Karpas-422 (cell line): ENCODE results near the gene PGBD4. TPM values are rescaled to one million over a fixed set of nuclear protein-coding genes. Genes with fewer than 3 reads are reported as not detected.
A peak's percentile ranks its signal among the peaks of the same experiment; 100 is the strongest.

Experiments
- DNase-seq: peaks from one replicate; pipeline ENCODE4 v3.0.0-alpha.2; 2015
- H2AFZ ChIP-seq: fragments of 200-600 bp; sonication (generic); 2 replicates; pipeline ENCODE4 v1.6.1; 2014; ENCODE audit warnings: antibody characterized with exemption, low read length, mixed read lengths
- H3K27ac ChIP-seq: fragments of 200-600 bp; sonication (generic); 2 replicates; pipeline ENCODE4 v1.5.1; 2014; ENCODE audit warnings: mild to moderate bottlenecking, low read length, moderate library complexity
- H3K27me3 ChIP-seq: fragments of 200-600 bp; sonication (generic); 2 replicates; pipeline ENCODE4 v1.6.1; 2014; ENCODE audit warnings: low read length, mixed read lengths
- H3K36me3 ChIP-seq: fragments of 200-600 bp; sonication (generic); 2 replicates; pipeline ENCODE4 v1.6.1; 2014; ENCODE audit warnings: low read length, mixed read lengths; ENCODE audit not compliant: insufficient read depth
- H3K4me1 ChIP-seq: fragments of 200-600 bp; sonication (generic); 2 replicates; pipeline ENCODE4 v1.6.1; 2014; ENCODE audit warnings: mild to moderate bottlenecking, low read length, mixed read lengths
- H3K4me2 ChIP-seq: fragments of 200-600 bp; sonication (generic); 2 replicates; pipeline ENCODE4 v1.6.1; 2014; ENCODE audit warnings: low read length, low read depth, mild to moderate bottlenecking; ENCODE audit not compliant: poor library complexity, severe bottlenecking
- H3K4me3 ChIP-seq: fragments of 200-600 bp; sonication (generic); 2 replicates; pipeline ENCODE4 v1.5.1; 2014; ENCODE audit warnings: mild to moderate bottlenecking, antibody characterized with exemption, low read length, mixed read lengths
- H3K79me2 ChIP-seq: fragments of 200-600 bp; sonication (generic); 2 replicates; pipeline ENCODE4 v1.6.1; 2014; ENCODE audit warnings: mild to moderate bottlenecking, low read length, mixed read lengths
- H3K9ac ChIP-seq: fragments of 200-600 bp; sonication (generic); 2 replicates; pipeline ENCODE4 v1.6.0; 2014; ENCODE audit warnings: low read length
- H3K9me2 ChIP-seq: fragments of 200-600 bp; sonication (generic), shearing (Covaris generic); replicated peaks from 2 replicates; pipeline ENCODE4 v1.6.0; 2014; ENCODE audit warnings: mild to moderate bottlenecking, low read length, moderate library complexity; ENCODE audit not compliant: insufficient read depth
- H3K9me3 ChIP-seq: fragments of 300-700, 200-600 bp; sonication (generic); 2 replicates; pipeline ENCODE4 v1.6.1; 2014; ENCODE audit warnings: low read length, mixed read lengths
- H4K20me1 ChIP-seq: fragments of 200-600 bp; sonication (generic); 2 replicates; pipeline ENCODE4 v1.6.1; 2014; ENCODE audit warnings: mild to moderate bottlenecking, antibody characterized with exemption, low read length, low read depth; ENCODE audit not compliant: insufficient read depth
- total RNA-seq: library from RNA; depleted of rRNA; stranded (reverse); fragments of >200 nt; shearing (Covaris generic); gene quantifications from 2 replicates; pipeline ENCODE4 v1.2.3, GENCODE V29; 2014; ENCODE audit warnings: low replicate concordance; rRNA removed

The PGBD4 gene
- 5.2 and 6.4 TPM in 2 replicates for total RNA-seq

GRCh38 chr15:34101366-34102174, at the start of gene PGBD4, which contains the start of gene EMC7:
PGBD4 (plus strand) TSS chr15:34102083; CDS start chr15:34102532, 449 bp downstream.
EMC7 (minus strand) TSS chr15:34101862; CDS start chr15:34101839, 23 bp downstream.
- H3K4me1 ChIP-seq, result peaks cover 27% of the 10 kb centered on the region
- H3K4me2 ChIP-seq, result peak within 1 kb of the TSS; percentile 95
- H3K36me3 ChIP-seq, result no peaks in the 10 kb centered on the region
- H3K27ac ChIP-seq, result peak within 1 kb of the TSS; percentile 61; the same call in 1 of the 2 replicates
- peak within 1 kb of the TSS; percentile 87 for H3K9ac ChIP-seq
- H4K20me1 ChIP-seq, result no peaks in the 10 kb centered on the region
- H3K27me3 ChIP-seq, result no peaks in the 10 kb centered on the region
- H2AFZ ChIP-seq, result peak within 1 kb of the TSS; percentile 57
- no peaks in the 10 kb centered on the region for H3K9me2 ChIP-seq
- DNase-seq, result peak; percentile 99
- H3K9me3 ChIP-seq, result no peaks in the 10 kb centered on the region
- H3K4me3 ChIP-seq, result peak within 1 kb of the TSS; percentile 83
- peaks cover 70% of the 10 kb centered on the region for H3K79me2 ChIP-seq

- H3K9me3 ChIP-seq, result no peaks in the 10 kb centered on the region; the same call in 1 of the 2 replicates
- no peak overlapping the region for H3K4me3 ChIP-seq
- no peak overlapping the region for H3K27ac ChIP-seq
- no peak for DNase-seq
- no peaks in the 10 kb centered on the region; the same call in 1 of the 2 replicates for H3K36me3 ChIP-seq
- no peaks in the 10 kb centered on the region for H3K4me1 ChIP-seq
- no peaks in the 10 kb centered on the region for H3K79me2 ChIP-seq
- no peaks in the 10 kb centered on the region for H4K20me1 ChIP-seq
- H3K4me2 ChIP-seq, result no peak overlapping the region
- H2AFZ ChIP-seq, result no peak overlapping the region
- no peaks in the 10 kb centered on the region for H3K9me2 ChIP-seq
- H3K9ac ChIP-seq, result no peak overlapping the region
- H3K27me3 ChIP-seq, result no peaks in the 10 kb centered on the region
These were observed 47.7 kb upstream of the PGBD4 start for GRCh38 chr15:34054081-34054707.

- no peak overlapping the region for H2AFZ ChIP-seq
- no peaks in the 10 kb centered on the region for H3K79me2 ChIP-seq
- H4K20me1 ChIP-seq, result no peaks in the 10 kb centered on the region
- H3K27ac ChIP-seq, result no peak overlapping the region
- no peaks in the 10 kb centered on the region; the same call in 1 of the 2 replicates for H3K9me3 ChIP-seq
- no peak overlapping the region for H3K9ac ChIP-seq
- no peaks in the 10 kb centered on the region for H3K36me3 ChIP-seq
- H3K9me2 ChIP-seq, result no peaks in the 10 kb centered on the region
- H3K27me3 ChIP-seq, result no peaks in the 10 kb centered on the region
- no peaks in the 10 kb centered on the region for H3K4me1 ChIP-seq
- H3K4me3 ChIP-seq, result no peak overlapping the region
- no peak overlapping the region for H3K4me2 ChIP-seq
- no peak for DNase-seq
These were observed 45.9 kb upstream of the PGBD4 start for GRCh38 chr15:34055868-34056595.

- Histone ChIP-seq H3K4me1 (peaks cover 4% of the 10 kb centered on the region; the same call in 1 of the 2 replicates), H3K79me2 (no peaks in the 10 kb centered on the region), H2AFZ (no peak overlapping the region), H3K9ac (no peak overlapping the region), H3K4me3 (no peak overlapping the region), H3K36me3 (no peaks in the 10 kb centered on the region), H4K20me1 (no peaks in the 10 kb centered on the region), H3K27ac (no peak overlapping the region), H3K9me2 (no peaks in the 10 kb centered on the region), H3K4me2 (no peak overlapping the region), H3K27me3 (no peaks in the 10 kb centered on the region), H3K9me3 (no peaks in the 10 kb centered on the region)
- no peak for DNase-seq
These were observed 45.0 kb upstream of the PGBD4 start for GRCh38 chr15:34056911-34057310.

GRCh38 chr15:34059476-34059875, 42.4 kb upstream of the PGBD4 start:
- H3K4me1 ChIP-seq, result peaks cover 4% of the 10 kb centered on the region; the same call in 1 of the 2 replicates
- no peak overlapping the region for H3K4me3 ChIP-seq
- H3K9ac ChIP-seq, result no peak overlapping the region
- H3K36me3 ChIP-seq, result no peaks in the 10 kb centered on the region
- no peaks in the 10 kb centered on the region for H3K27me3 ChIP-seq
- H3K27ac ChIP-seq, result no peak overlapping the region
- H3K4me2 ChIP-seq, result no peak overlapping the region
- H2AFZ ChIP-seq, result no peak overlapping the region
- no peaks in the 10 kb centered on the region for H4K20me1 ChIP-seq
- H3K9me2 ChIP-seq, result no peaks in the 10 kb centered on the region
- no peak for DNase-seq
- no peaks in the 10 kb centered on the region for H3K9me3 ChIP-seq
- no peaks in the 10 kb centered on the region for H3K79me2 ChIP-seq

GRCh38 chr15:34059946-34060345, 41.9 kb upstream of the PGBD4 start:
- no peaks in the 10 kb centered on the region for H3K79me2 ChIP-seq
- H3K27ac ChIP-seq, result no peak overlapping the region
- no peak overlapping the region for H3K9ac ChIP-seq
- no peaks in the 10 kb centered on the region for H3K9me2 ChIP-seq
- H3K4me3 ChIP-seq, result no peak overlapping the region
- no peaks in the 10 kb centered on the region for H4K20me1 ChIP-seq
- H3K27me3 ChIP-seq, result no peaks in the 10 kb centered on the region
- DNase-seq, result no peak
- no peaks in the 10 kb centered on the region for H3K36me3 ChIP-seq
- no peaks in the 10 kb centered on the region for H3K9me3 ChIP-seq
- no peak overlapping the region for H2AFZ ChIP-seq
- H3K4me1 ChIP-seq, result peaks cover 4% of the 10 kb centered on the region; the same call in 1 of the 2 replicates
- H3K4me2 ChIP-seq, result no peak overlapping the region

GRCh38 chr15:34064438-34064837, 37.4 kb upstream of the PGBD4 start:
- Histone ChIP-seq H3K79me2 (no peaks in the 10 kb centered on the region), H3K9ac (no peak overlapping the region), H3K9me2 (no peaks in the 10 kb centered on the region), H3K4me1 (peaks cover 4% of the 10 kb centered on the region; the same call in 1 of the 2 replicates), H3K4me3 (no peak overlapping the region), H2AFZ (no peak overlapping the region), H3K36me3 (no peaks in the 10 kb centered on the region), H3K9me3 (no peaks in the 10 kb centered on the region), H3K4me2 (no peak overlapping the region), H3K27ac (no peak overlapping the region), H4K20me1 (no peaks in the 10 kb centered on the region), H3K27me3 (no peaks in the 10 kb centered on the region)
- DNase-seq, result no peak

- Histone ChIP-seq H3K9ac (no peak overlapping the region), H3K79me2 (no peaks in the 10 kb centered on the region), H3K4me2 (no peak overlapping the region), H3K9me3 (no peaks in the 10 kb centered on the region), H4K20me1 (no peaks in the 10 kb centered on the region), H2AFZ (no peak overlapping the region), H3K36me3 (no peaks in the 10 kb centered on the region), H3K4me3 (no peak overlapping the region), H3K9me2 (no peaks in the 10 kb centered on the region), H3K27me3 (no peaks in the 10 kb centered on the region), H3K27ac (no peak overlapping the region), H3K4me1 (peaks cover 4% of the 10 kb centered on the region; the same call in 1 of the 2 replicates)
- DNase-seq, result no peak
These were observed 36.6 kb upstream of the PGBD4 start for GRCh38 chr15:34065261-34065660.
